GM18870 (cell line): ENCODE data around the gene KCNJ12.
"Not testable (repeated sequence)": the region's sequence is repeated elsewhere in the genome, so short reads cannot be mapped to it uniquely, and the experiment has no call there.

Experiments
- ATAC-seq: cut with Tn5 transposase; IDR thresholded peaks from one replicate; pipeline ENCODE4 v1.9.1; 2021; ENCODE audit warnings: moderate library complexity; ENCODE audit not compliant: unreplicated experiment

The KCNJ12 gene

GRCh38 chr17:21418446-21419298 is 42.5 kb downstream of the KCNJ12 start:
- ATAC-seq, result no peak

- no peak for ATAC-seq
Measured at GRCh38 chr17:21419299-21420239, 43.4 kb downstream of the KCNJ12 start.

- ATAC-seq, result not testable (repeated sequence)
Measured at GRCh38 chr17:21420503-21421090, 44.4 kb downstream of the KCNJ12 start.

- not testable (repeated sequence) for ATAC-seq
Measured at GRCh38 chr17:21421421-21422310, 45.5 kb downstream of the KCNJ12 start.

- not testable (repeated sequence) for ATAC-seq
Measured at GRCh38 chr17:21422311-21423189, 46.4 kb downstream of the KCNJ12 start.

GRCh38 chr17:21423190-21423493 is 47.0 kb downstream of the KCNJ12 start:
- ATAC-seq, result not testable (repeated sequence)

- ATAC-seq, result not testable (repeated sequence)
Measured at GRCh38 chr17:21424697-21425096, 48.5 kb downstream of the KCNJ12 start.

- ATAC-seq, result no peak
Measured at GRCh38 chr17:21425321-21425720, 49.2 kb downstream of the KCNJ12 start.

GRCh38 chr17:21425736-21426135 is 49.6 kb downstream of the KCNJ12 start:
- no peak for ATAC-seq

GRCh38 chr17:21426246-21426645 is 50.1 kb downstream of the KCNJ12 start:
- ATAC-seq, result not testable (repeated sequence)

- not testable (repeated sequence) for ATAC-seq
Measured at GRCh38 chr17:21426876-21427275, 50.7 kb downstream of the KCNJ12 start.

GRCh38 chr17:21427727-21428126 is 51.6 kb downstream of the KCNJ12 start:
- ATAC-seq, result not testable (repeated sequence)

- ATAC-seq, result not testable (repeated sequence)
Measured at GRCh38 chr17:21428752-21429424, 52.7 kb downstream of the KCNJ12 start.

GRCh38 chr17:21429921-21430628 is 53.9 kb downstream of the KCNJ12 start:
- not testable (repeated sequence) for ATAC-seq

- not testable (repeated sequence) for ATAC-seq
Measured at GRCh38 chr17:21433971-21434370, 57.8 kb downstream of the KCNJ12 start.

GRCh38 chr17:21434976-21435375 is 58.8 kb downstream of the KCNJ12 start:
- not testable (repeated sequence) for ATAC-seq

- not testable (repeated sequence) for ATAC-seq
Measured at GRCh38 chr17:21436481-21436880, 60.3 kb downstream of the KCNJ12 start.
